ENCODE measurements around the gene DEFB128. TPM values are rescaled to one million over a fixed set of nuclear protein-coding genes. Genes with fewer than 3 reads are reported as not detected.

Gene DEFB128
- total RNA-seq, 1 donor from 2014 or later: not detected

GRCh38 chr20:199996-200395 is 10.5 kb upstream of the DEFB128 start:
- no peak for TF ChIP-seq CTCF (IDR thresholded peaks at IDR 0.05; ENCODE audit: unreplicated experiment)
- no peak overlapping the region for H3K4me3 Mint-ChIP-seq (ENCODE audit: unreplicated experiment)
- no peaks in the 10 kb centered on the region for H3K36me3 Mint-ChIP-seq (ENCODE audit: low read depth, unreplicated experiment)
- no peak for DNase-seq (ENCODE audit: low spot score)
- no peaks in the 10 kb centered on the region for H3K4me1 Mint-ChIP-seq (ENCODE audit: unreplicated experiment)
- H3K27me3 Mint-ChIP-seq (ENCODE audit: unreplicated experiment): peaks cover 3% of the 10 kb centered on the region
- H3K27ac Mint-ChIP-seq (ENCODE audit: unreplicated experiment): no peak overlapping the region
- H3K9me3 Mint-ChIP-seq (ENCODE audit: unreplicated experiment): no peaks in the 10 kb centered on the region

GRCh38 chr20:198225-198624 is 8.7 kb upstream of the DEFB128 start:
- no peak overlapping the region for H3K4me3 Mint-ChIP-seq (ENCODE audit: unreplicated experiment)
- no peak for TF ChIP-seq CTCF (IDR thresholded peaks at IDR 0.05; ENCODE audit: unreplicated experiment)
- H3K27me3 Mint-ChIP-seq (ENCODE audit: unreplicated experiment): peaks cover 2% of the 10 kb centered on the region
- no peak overlapping the region for H3K27ac Mint-ChIP-seq (ENCODE audit: unreplicated experiment)
- H3K9me3 Mint-ChIP-seq (ENCODE audit: unreplicated experiment): no peaks in the 10 kb centered on the region
- H3K36me3 Mint-ChIP-seq (ENCODE audit: low read depth, unreplicated experiment): no peaks in the 10 kb centered on the region
- DNase-seq (ENCODE audit: low spot score): no peak
- H3K4me1 Mint-ChIP-seq (ENCODE audit: unreplicated experiment): no peaks in the 10 kb centered on the region

- Mint-ChIP-seq H3K27ac (ENCODE audit: unreplicated experiment) (no peak overlapping the region), H3K4me3 (ENCODE audit: unreplicated experiment) (no peak overlapping the region), H3K4me1 (ENCODE audit: unreplicated experiment) (peaks cover 2% of the 10 kb centered on the region), H3K9me3 (ENCODE audit: unreplicated experiment) (no peaks in the 10 kb centered on the region), H3K27me3 (ENCODE audit: unreplicated experiment) (peaks cover 2% of the 10 kb centered on the region), H3K36me3 (ENCODE audit: low read depth, unreplicated experiment) (peaks cover 2% of the 10 kb centered on the region)
- TF ChIP-seq CTCF (IDR thresholded peaks at IDR 0.05; ENCODE audit: unreplicated experiment): no peak
- no peak for DNase-seq (ENCODE audit: low spot score)
Observed at GRCh38 chr20:187733-188132, 1.8 kb downstream of the DEFB128 start.

GRCh38 chr20:184288-184687 is 5.2 kb downstream of the DEFB128 start:
- no peaks in the 10 kb centered on the region for H3K9me3 Mint-ChIP-seq (ENCODE audit: unreplicated experiment)
- H3K36me3 Mint-ChIP-seq (ENCODE audit: low read depth, unreplicated experiment): no peaks in the 10 kb centered on the region
- no peaks in the 10 kb centered on the region for H3K27me3 Mint-ChIP-seq (ENCODE audit: unreplicated experiment)
- H3K4me3 Mint-ChIP-seq (ENCODE audit: unreplicated experiment): no peak overlapping the region
- no peak for DNase-seq (ENCODE audit: low spot score)
- no peaks in the 10 kb centered on the region for H3K4me1 Mint-ChIP-seq (ENCODE audit: unreplicated experiment)
- TF ChIP-seq CTCF (IDR thresholded peaks at IDR 0.05; ENCODE audit: unreplicated experiment): no peak
- no peak overlapping the region for H3K27ac Mint-ChIP-seq (ENCODE audit: unreplicated experiment)

- no peak for TF ChIP-seq CTCF (IDR thresholded peaks at IDR 0.05; ENCODE audit: unreplicated experiment)
- H3K4me1 Mint-ChIP-seq (ENCODE audit: unreplicated experiment): no peaks in the 10 kb centered on the region
- H3K27ac Mint-ChIP-seq (ENCODE audit: unreplicated experiment): no peak overlapping the region
- no peak for DNase-seq (ENCODE audit: low spot score)
- H3K4me3 Mint-ChIP-seq (ENCODE audit: unreplicated experiment): no peak overlapping the region
- H3K27me3 Mint-ChIP-seq (ENCODE audit: unreplicated experiment): no peaks in the 10 kb centered on the region
- no peaks in the 10 kb centered on the region for H3K36me3 Mint-ChIP-seq (ENCODE audit: low read depth, unreplicated experiment)
- H3K9me3 Mint-ChIP-seq (ENCODE audit: unreplicated experiment): no peaks in the 10 kb centered on the region
Observed at GRCh38 chr20:168876-169275, 20.6 kb downstream of the DEFB128 start.
